ENCODE results near the gene PAAF1.

PAAF1 gene

DNA sequence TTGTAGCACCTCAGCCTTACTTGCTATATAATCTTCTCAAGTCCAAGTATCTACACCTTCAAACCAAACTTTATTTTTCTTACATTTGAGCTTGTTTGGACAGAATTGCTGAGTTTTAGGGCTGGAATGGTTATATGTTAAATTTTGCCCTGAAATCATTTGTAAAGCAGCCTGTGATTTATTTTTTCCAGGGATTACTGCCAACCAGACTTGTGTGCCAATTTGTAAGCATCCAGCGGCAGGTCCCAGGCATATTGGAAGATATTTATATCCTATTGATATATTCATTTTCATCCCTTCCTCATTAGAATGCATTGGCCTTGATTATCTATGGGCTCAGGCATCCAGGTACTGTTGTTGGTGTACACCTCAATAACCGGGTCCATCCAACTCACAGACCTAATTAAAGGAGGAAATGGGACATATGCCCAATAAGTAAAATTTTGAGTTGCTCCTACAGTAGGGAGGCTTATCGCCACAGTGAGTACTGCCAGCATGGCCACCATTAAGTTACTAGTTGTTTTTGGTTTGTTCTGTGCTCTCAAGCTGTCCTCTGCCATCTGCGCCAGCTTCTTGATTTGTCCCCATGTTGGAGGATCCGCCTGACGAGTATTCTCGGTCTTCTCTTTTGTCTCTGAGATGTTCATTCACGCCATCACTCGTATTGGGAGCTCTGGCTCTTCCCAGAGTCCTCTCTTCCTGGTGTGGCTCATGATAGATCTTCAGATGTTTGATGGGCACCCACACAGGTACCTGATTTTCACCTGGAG, 64.2 kb downstream of the PAAF1 start:
- DNase-seq (ENCODE audit: low read depth), result no peak
- TF ChIP-seq POLR2A (IDR thresholded peaks at IDR 0.05; ENCODE audit: extremely low read depth, insufficient read length) (no peak), MYC (IDR thresholded peaks at IDR 0.05; ENCODE audit: low read depth, low read length) (no peak)
- TF ChIP-seq, protein P1, sequence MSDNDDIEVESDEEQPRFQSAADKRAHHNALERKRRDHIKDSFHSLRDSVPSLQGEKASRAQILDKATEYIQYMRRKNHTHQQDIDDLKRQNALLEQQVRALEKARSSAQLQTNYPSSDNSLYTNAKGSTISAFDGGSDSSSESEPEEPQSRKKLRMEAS (IDR thresholded peaks at IDR 0.05; ENCODE audit: low read depth, low read length), result no peak
- TF ChIP-seq, protein P2, sequence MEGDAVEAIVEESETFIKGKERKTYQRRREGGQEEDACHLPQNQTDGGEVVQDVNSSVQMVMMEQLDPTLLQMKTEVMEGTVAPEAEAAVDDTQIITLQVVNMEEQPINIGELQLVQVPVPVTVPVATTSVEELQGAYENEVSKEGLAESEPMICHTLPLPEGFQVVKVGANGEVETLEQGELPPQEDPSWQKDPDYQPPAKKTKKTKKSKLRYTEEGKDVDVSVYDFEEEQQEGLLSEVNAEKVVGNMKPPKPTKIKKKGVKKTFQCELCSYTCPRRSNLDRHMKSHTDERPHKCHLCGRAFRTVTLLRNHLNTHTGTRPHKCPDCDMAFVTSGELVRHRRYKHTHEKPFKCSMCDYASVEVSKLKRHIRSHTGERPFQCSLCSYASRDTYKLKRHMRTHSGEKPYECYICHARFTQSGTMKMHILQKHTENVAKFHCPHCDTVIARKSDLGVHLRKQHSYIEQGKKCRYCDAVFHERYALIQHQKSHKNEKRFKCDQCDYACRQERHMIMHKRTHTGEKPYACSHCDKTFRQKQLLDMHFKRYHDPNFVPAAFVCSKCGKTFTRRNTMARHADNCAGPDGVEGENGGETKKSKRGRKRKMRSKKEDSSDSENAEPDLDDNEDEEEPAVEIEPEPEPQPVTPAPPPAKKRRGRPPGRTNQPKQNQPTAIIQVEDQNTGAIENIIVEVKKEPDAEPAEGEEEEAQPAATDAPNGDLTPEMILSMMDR (IDR thresholded peaks at IDR 0.05; ENCODE audit: low read depth, low read length), result no peak
- no peak overlapping the region for H3K4me3 ChIP-seq (ENCODE audit: low read depth, low read length)

DNA sequence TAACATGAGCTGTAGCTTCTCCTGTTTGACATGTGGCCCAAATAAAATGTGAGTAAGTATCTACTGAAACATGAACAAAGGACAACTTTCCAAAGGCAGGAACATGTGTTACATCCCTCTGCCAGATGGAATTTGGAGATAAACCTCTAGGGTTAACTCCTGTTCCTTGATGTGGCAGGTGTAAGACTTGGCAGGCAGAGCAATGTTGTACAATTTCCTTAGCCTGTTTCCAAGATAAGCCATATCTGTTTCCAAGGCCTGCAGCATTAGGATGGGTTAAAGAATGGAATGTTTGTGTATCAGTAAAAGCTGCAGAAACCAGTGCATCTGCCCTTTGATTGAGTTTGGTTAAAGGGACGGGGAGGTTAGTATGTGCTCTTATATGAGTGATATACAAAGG, 65.2 kb downstream of the PAAF1 start:
- no peak for DNase-seq (ENCODE audit: low read depth)
- no peak overlapping the region for H3K4me3 ChIP-seq (ENCODE audit: low read depth, low read length)
- TF ChIP-seq, protein P2 (IDR thresholded peaks at IDR 0.05; ENCODE audit: low read depth, low read length), result no peak
- no peak for TF ChIP-seq POLR2A (IDR thresholded peaks at IDR 0.05; ENCODE audit: extremely low read depth, insufficient read length)

DNA sequence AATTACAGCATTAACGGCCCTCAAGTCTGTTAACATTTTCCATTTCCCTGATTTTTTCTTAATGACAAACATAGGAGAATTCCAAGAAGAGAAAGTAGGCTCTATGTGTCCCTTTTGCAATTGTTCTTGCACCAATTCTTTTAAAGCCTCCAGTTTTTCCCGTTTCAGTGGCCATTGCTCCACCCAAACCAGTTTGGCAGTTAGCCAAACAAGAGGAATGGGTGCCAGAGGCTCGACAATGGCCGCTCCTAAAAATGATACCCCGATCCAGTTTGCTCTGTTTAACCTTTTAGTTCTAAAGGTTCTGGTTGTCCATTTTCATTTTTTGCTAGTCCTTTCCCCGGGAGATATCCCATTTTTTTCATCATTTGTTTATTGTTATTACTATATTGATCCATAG, 67.3 kb downstream of the PAAF1 start:
- DNase-seq (ENCODE audit: low read depth), result no peak
- TF ChIP-seq, protein P2 (IDR thresholded peaks at IDR 0.05; ENCODE audit: low read depth, low read length), result no peak
- TF ChIP-seq MYC (IDR thresholded peaks at IDR 0.05; ENCODE audit: low read depth, low read length), result no peak
- no peak overlapping the region for H3K4me3 ChIP-seq (ENCODE audit: low read depth, low read length)

- no peak overlapping the region for H3K4me3 ChIP-seq (ENCODE audit: low read depth, low read length)
- TF ChIP-seq POLR2A (IDR thresholded peaks at IDR 0.05; ENCODE audit: extremely low read depth, insufficient read length) (no peak), MYC (IDR thresholded peaks at IDR 0.05; ENCODE audit: low read depth, low read length) (no peak)
- TF ChIP-seq, protein P1 (IDR thresholded peaks at IDR 0.05; ENCODE audit: low read depth, low read length), result no peak
- TF ChIP-seq, protein P2 (IDR thresholded peaks at IDR 0.05; ENCODE audit: low read depth, low read length), result no peak
- DNase-seq (ENCODE audit: low read depth), result no peak
Observed at GRCh38 chr11:73944901-73945300, 68.1 kb downstream of the PAAF1 start.

DNA sequence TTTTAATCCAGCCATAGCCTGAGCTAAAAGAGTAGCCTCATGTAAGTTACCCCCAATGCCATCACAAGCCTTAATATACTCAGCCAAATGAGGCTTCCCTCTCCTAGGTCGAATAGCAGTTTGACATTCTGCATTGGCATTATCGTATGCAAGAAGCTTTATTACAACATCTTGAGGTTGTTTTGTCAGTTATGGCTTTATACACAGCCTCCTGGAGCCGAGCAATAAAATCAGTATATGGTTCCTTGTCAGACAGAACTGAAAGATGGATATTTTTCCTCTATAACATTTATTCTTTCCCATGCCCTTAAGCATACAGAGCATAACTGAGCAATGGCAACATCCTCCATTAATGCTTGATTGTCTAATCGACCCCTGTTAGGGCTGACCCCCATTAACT, 68.6 kb downstream of the PAAF1 start:
- peak; percentile 40 for DNase-seq (ENCODE audit: low read depth)
- no peak overlapping the region for H3K4me3 ChIP-seq (ENCODE audit: low read depth, low read length)
- TF ChIP-seq, protein P2 (IDR thresholded peaks at IDR 0.05; ENCODE audit: low read depth, low read length), result no peak
- TF ChIP-seq, protein P1 (IDR thresholded peaks at IDR 0.05; ENCODE audit: low read depth, low read length), result no peak
- TF ChIP-seq MYC (IDR thresholded peaks at IDR 0.05; ENCODE audit: low read depth, low read length), result no peak
- TF ChIP-seq POLR2A (IDR thresholded peaks at IDR 0.05; ENCODE audit: extremely low read depth, insufficient read length), result no peak

Data from NB4 (cell line).